Frontal cortex (tissue), 4 donors: ENCODE measurements around the gene CSNK2B. TPM values are rescaled to one million over a fixed set of nuclear protein-coding genes. Genes with fewer than 3 reads are reported as not detected.

Experiments used
- DNase-seq, 2 donors: peaks; one replicate each; pipeline ENCODE4 v3.0.0; 2012; ENCODE audit warnings: low spot score in 2 of 2
- FAIRE-seq: peaks from 2 replicates; lab custom pipeline; 2012; peaks lifted over from hg19 to GRCh38; lab: Jason Lieb, UNC
- total RNA-seq: library from RNA; depleted of rRNA; stranded (reverse); fragments of >200 nt; gene quantifications from one replicate; pipeline ENCODE4 v1.2.3, GENCODE V29; 2014
- donor health status: control.
- donor health status: control.
- donor health status: control.

CSNK2B gene
- total RNA-seq, 1 donor from 2014 or later: 66.0 TPM

GRCh38 chr6:31634969-31635575 is 30.8 kb upstream of the CSNK2B start:
- DNase-seq (no peak), FAIRE-seq (no peak)

- FAIRE-seq (no peak), DNase-seq (no peak)
Measured at GRCh38 chr6:31636698-31637596, 28.9 kb upstream of the CSNK2B start.

- DNase-seq: no peak
- FAIRE-seq: no peak
Measured at GRCh38 chr6:31639043-31639442, 26.8 kb upstream of the CSNK2B start.

- DNase-seq (no peak), FAIRE-seq (no peak)
Measured at GRCh38 chr6:31639449-31639861, 26.4 kb upstream of the CSNK2B start.

GRCh38 chr6:31640612-31641011 is 25.3 kb upstream of the CSNK2B start:
- DNase-seq (no peak), FAIRE-seq (no peak)

- DNase-seq: no peak
- FAIRE-seq: no peak
Measured at GRCh38 chr6:31641370-31641769, 24.5 kb upstream of the CSNK2B start.

- no peak for DNase-seq
- FAIRE-seq: no peak
Measured at GRCh38 chr6:31642798-31643570, 22.9 kb upstream of the CSNK2B start.

GRCh38 chr6:31643818-31644454 is 21.9 kb upstream of the CSNK2B start:
- DNase-seq (no peak), FAIRE-seq (no peak)

GRCh38 chr6:31645325-31645724 is 20.6 kb upstream of the CSNK2B start:
- DNase-seq: no peak
- no peak for FAIRE-seq

GRCh38 chr6:31651602-31652191 is 14.2 kb upstream of the CSNK2B start:
- DNase-seq: peak; percentile 66 to 80
- no peak for FAIRE-seq

- no peak for FAIRE-seq
- DNase-seq: peak; percentile 88 to 90
Measured at GRCh38 chr6:31652925-31653724, 12.8 kb upstream of the CSNK2B start.

- FAIRE-seq: no peak
- no peak for DNase-seq
Measured at GRCh38 chr6:31654574-31655348, 11.1 kb upstream of the CSNK2B start.

- FAIRE-seq (no peak), DNase-seq (no peak)
Measured at GRCh38 chr6:31655349-31656237, 10.3 kb upstream of the CSNK2B start, which contains the start of gene APOM. APOM (plus strand) TSS chr6:31655894; CDS start chr6:31655967, 73 bp downstream.

GRCh38 chr6:31657406-31658157 is 8.3 kb upstream of the CSNK2B start:
- DNase-seq (no peak), FAIRE-seq (no peak)

- DNase-seq (no peak), FAIRE-seq (no peak)
Measured at GRCh38 chr6:31658158-31658688, 7.7 kb upstream of the CSNK2B start.

GRCh38 chr6:31658983-31659648 is 6.8 kb upstream of the CSNK2B start:
- FAIRE-seq (no peak), DNase-seq (no peak)
